Measurements from ENCODE around the gene DLST. TPM values are rescaled to one million over a fixed set of nuclear protein-coding genes. Genes with fewer than 3 reads are reported as not detected.

Gene DLST
- total and polyA plus RNA-seq, 12 donors, result 42.0 to 205 (median 146) TPM

DNA sequence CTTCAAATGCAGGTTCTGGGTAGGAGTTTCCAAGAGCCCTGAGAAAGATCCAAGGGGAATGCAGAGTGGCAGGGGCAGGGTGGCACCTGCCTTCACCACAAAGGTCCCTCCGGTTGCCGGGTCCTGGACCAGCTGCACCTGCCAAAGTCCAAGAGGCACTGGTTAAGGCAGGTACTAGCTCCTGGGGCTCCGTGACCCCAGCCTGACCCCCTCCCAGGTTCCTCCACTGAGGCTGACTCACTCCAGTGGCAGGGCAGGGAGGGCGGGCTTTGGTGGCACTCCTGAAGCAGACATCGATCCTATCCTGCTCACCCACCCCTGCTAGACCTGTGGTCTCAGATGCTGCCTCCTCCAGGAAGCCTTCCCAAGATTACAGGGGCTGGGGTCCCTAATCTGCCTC is 30.0 kb downstream of the DLST start:
- H3K4me3 ChIP-seq, result no peak overlapping the region
- no peaks in the 10 kb centered on the region for H3K36me3 ChIP-seq (replicated peaks in 1 of 2)
- WGBS, 4 donors, result 86 to 97% (median 92%) methylated on average over 3 to 5 of the region's 5 CpGs
- no peak for TF ChIP-seq POLR2A (IDR thresholded peaks at IDR 0.05)
- TF ChIP-seq, protein P1, sequence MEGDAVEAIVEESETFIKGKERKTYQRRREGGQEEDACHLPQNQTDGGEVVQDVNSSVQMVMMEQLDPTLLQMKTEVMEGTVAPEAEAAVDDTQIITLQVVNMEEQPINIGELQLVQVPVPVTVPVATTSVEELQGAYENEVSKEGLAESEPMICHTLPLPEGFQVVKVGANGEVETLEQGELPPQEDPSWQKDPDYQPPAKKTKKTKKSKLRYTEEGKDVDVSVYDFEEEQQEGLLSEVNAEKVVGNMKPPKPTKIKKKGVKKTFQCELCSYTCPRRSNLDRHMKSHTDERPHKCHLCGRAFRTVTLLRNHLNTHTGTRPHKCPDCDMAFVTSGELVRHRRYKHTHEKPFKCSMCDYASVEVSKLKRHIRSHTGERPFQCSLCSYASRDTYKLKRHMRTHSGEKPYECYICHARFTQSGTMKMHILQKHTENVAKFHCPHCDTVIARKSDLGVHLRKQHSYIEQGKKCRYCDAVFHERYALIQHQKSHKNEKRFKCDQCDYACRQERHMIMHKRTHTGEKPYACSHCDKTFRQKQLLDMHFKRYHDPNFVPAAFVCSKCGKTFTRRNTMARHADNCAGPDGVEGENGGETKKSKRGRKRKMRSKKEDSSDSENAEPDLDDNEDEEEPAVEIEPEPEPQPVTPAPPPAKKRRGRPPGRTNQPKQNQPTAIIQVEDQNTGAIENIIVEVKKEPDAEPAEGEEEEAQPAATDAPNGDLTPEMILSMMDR (IDR thresholded peaks at IDR 0.05), result no peak
- no peak overlapping the region for H3K27ac ChIP-seq
- H3K4me1 ChIP-seq (replicated peaks in 1 of 2), result peaks cover 0 to 4% of the 10 kb centered on the region in 2 donors
- intact Hi-C loops (cut with DNase I), result loop anchor here in 1 of 2 donors (10.0 kb wide), 1 partner anchor 173 kb away; no protein-coding TSS in a partner anchor
- H3K9me3 ChIP-seq (replicated peaks in 1 of 3), result no peaks in the 10 kb centered on the region
- no peak for DNase-seq
- H3K27me3 ChIP-seq, result no peaks in the 10 kb centered on the region

DNA sequence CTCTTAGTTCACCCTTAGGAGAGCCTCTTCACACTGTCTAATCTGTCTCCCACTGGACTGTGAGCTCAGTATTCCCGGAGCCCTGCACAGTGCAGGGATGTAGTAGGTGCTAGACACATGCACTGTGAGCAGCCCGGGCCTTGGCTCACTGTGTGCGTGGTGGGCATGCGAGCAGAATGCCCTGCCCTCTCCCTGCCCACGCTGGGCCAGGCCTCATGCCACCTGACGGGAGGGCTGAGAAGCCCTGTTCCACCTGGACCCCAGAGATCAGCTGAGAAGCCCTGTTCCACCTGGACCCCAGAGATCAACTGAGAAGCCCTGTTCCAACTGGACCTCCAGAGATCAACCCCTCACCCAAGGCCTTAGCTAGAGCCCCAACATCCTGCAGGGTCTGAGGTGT is 30.4 kb downstream of the DLST start:
- 72 to 87% (median 81%) methylated on average over 2 to 6 of the region's 6 CpGs for WGBS, 4 donors
- no peak for DNase-seq
- Histone ChIP-seq H3K27ac (no peak overlapping the region), H3K36me3 (replicated peaks in 1 of 2) (no peaks in the 10 kb centered on the region), H3K4me1 (replicated peaks in 1 of 2) (peaks cover 0 to 4% of the 10 kb centered on the region in 2 donors), H3K27me3 (no peaks in the 10 kb centered on the region), H3K9me3 (replicated peaks in 1 of 3) (no peaks in the 10 kb centered on the region), H3K4me3 (no peak overlapping the region)
- TF ChIP-seq POLR2A (IDR thresholded peaks at IDR 0.05), result no peak
- TF ChIP-seq, protein P1 (IDR thresholded peaks at IDR 0.05), result no peak
- intact Hi-C loops (cut with DNase I), result loop anchor here in 1 of 2 donors (10.0 kb wide), 1 partner anchor 173 kb away; no protein-coding TSS in a partner anchor

DNA sequence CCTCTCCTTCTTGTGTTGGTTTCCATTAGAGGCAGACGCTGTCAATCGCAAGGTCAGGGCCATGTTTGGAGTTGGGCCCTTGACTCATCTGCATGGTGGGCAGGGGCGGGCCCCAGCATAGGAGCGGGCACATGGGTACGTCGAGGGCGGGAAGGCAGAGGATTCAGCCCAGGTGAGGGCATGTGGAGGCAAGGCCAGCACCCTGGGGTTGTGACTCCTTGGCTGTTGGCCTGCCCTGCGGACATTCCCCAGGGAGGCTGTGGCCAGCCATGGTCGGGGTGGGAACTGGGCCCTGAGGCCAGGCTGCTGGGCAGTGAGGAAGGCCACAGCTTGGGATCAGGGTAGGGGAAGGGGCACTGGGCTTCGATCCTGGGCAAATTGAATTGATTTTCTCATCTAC is 31.1 kb downstream of the DLST start:
- Histone ChIP-seq H3K4me3 (no peak overlapping the region), H3K9me3 (replicated peaks in 1 of 3) (no peaks in the 10 kb centered on the region), H3K27me3 (no peaks in the 10 kb centered on the region), H3K4me1 (replicated peaks in 1 of 2) (peaks cover 0 to 4% of the 10 kb centered on the region in 2 donors), H3K27ac (no peak overlapping the region), H3K36me3 (replicated peaks in 1 of 2) (no peaks in the 10 kb centered on the region)
- 88 to 95% (median 92%) methylated on average over 4 to 10 of the region's 10 CpGs for WGBS, 4 donors
- no peak for DNase-seq
- intact Hi-C loops (cut with DNase I), result loop anchor here in 1 of 2 donors (10.0 kb wide), 1 partner anchor 172 kb away; no protein-coding TSS in a partner anchor
- TF ChIP-seq POLR2A (IDR thresholded peaks at IDR 0.05), result no peak
- TF ChIP-seq, protein P1 (IDR thresholded peaks at IDR 0.05), result no peak

DNA sequence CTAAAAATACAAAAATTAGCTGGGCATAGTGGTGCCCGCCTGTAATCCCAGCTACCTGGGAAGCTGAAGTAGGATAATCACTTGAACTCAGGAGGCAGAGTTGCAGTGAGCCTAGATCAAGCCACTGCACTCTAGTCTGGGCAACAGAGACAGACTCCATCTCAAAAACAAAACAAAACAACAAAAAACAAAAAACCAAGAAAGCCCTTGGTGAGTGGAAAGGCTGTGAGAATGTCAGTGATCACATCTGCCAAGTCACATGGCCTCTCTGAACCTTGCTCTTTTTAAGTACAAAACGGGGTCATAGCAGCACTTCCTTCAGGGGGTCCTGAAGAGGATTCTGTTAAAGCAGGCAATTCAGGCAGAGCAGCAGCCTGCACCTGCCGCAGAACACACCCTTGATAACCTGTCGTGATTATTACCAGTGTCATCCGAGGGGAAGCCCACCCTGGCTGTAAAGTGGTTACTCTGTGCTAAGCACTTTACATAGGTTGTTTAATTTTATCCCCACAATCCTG is 31.7 kb downstream of the DLST start:
- Histone ChIP-seq H3K36me3 (replicated peaks in 1 of 2) (no peaks in the 10 kb centered on the region), H3K4me1 (replicated peaks in 1 of 2) (peaks cover 0 to 7% of the 10 kb centered on the region in 2 donors), H3K9me3 (replicated peaks in 1 of 3) (no peaks in the 10 kb centered on the region), H3K27ac (no peak overlapping the region), H3K27me3 (no peaks in the 10 kb centered on the region), H3K4me3 (no peak overlapping the region)
- WGBS, 4 donors, result 63 to 72% (median 69%) methylated on average over 4 to 5 of the region's 5 CpGs
- TF ChIP-seq, protein P1 (IDR thresholded peaks at IDR 0.05), result no peak
- TF ChIP-seq POLR2A (IDR thresholded peaks at IDR 0.05), result no peak
- intact Hi-C loops (cut with DNase I), result loop anchor here in 1 of 2 donors (10.0 kb wide), 1 partner anchor 171 kb away; no protein-coding TSS in a partner anchor
- DNase-seq, result no peak

All from adrenal gland (tissue), 12 donors.